NCI-H526 treated with DMSO at 0.1 percent for 48 hours (cell line): Measurements from ENCODE around the gene C5AR1.
"Not testable (repeated sequence)": the region's sequence is repeated elsewhere in the genome, so short reads cannot be mapped to it uniquely, and the experiment has no call there.

Source experiments
- DNase-seq: peaks from one replicate; lab custom pipeline; 2025; lab: John Stamatoyannopoulos, UW

Gene C5AR1

GRCh38 chr19:47331931-47332547 is 22.4 kb downstream of the C5AR1 start, which contains the start of gene C5AR2:
Gene C5AR2 (plus strand): TSS chr19:47332175. CDS start chr19:47340800, 8,625 bp downstream.
- DNase-seq, result no peak

GRCh38 chr19:47336765-47337718 is 27.4 kb downstream of the C5AR1 start:
- not testable (repeated sequence) for DNase-seq

- DNase-seq, result no peak
Observed at GRCh38 chr19:47339196-47339880, 29.7 kb downstream of the C5AR1 start.

GRCh38 chr19:47340477-47341208 is 31.0 kb downstream of the C5AR1 start:
- no peak for DNase-seq

- no peak for DNase-seq
Observed at GRCh38 chr19:47341734-47342133, 32.1 kb downstream of the C5AR1 start.

- DNase-seq, result no peak
Observed at GRCh38 chr19:47343194-47343802, 33.6 kb downstream of the C5AR1 start.

- DNase-seq, result no peak
Observed at GRCh38 chr19:47344425-47344824, 34.8 kb downstream of the C5AR1 start.

- DNase-seq, result not testable (repeated sequence)
Observed at GRCh38 chr19:47346024-47346423, 36.4 kb downstream of the C5AR1 start.

- peak; percentile 94 for DNase-seq
Observed at GRCh38 chr19:47348819-47349795, 39.4 kb downstream of the C5AR1 start, which contains the start of gene DHX34. Gene DHX34 (plus strand): TSS chr19:47349315. CDS start chr19:47353031, 3,716 bp downstream.

GRCh38 chr19:47350630-47351029 is 41.0 kb downstream of the C5AR1 start:
- no peak for DNase-seq

- peak; percentile 8 for DNase-seq
Observed at GRCh38 chr19:47351548-47351947, 41.9 kb downstream of the C5AR1 start.

- no peak for DNase-seq
Observed at GRCh38 chr19:47352095-47352494, 42.4 kb downstream of the C5AR1 start.

GRCh38 chr19:47353307-47353712 is 43.6 kb downstream of the C5AR1 start:
- DNase-seq, result no peak

GRCh38 chr19:47356900-47357299 is 47.2 kb downstream of the C5AR1 start:
- no peak for DNase-seq

- no peak for DNase-seq
Observed at GRCh38 chr19:47357788-47358680, 48.4 kb downstream of the C5AR1 start.

- DNase-seq, result no peak
Observed at GRCh38 chr19:47358936-47359335, 49.3 kb downstream of the C5AR1 start.

GRCh38 chr19:47362321-47362720 is 52.7 kb downstream of the C5AR1 start:
- no peak for DNase-seq

- DNase-seq, result no peak
Observed at GRCh38 chr19:47363758-47364531, 54.3 kb downstream of the C5AR1 start.
